ENCODE measurements around the gene DONSON. TPM values are rescaled to one million over a fixed set of nuclear protein-coding genes. Genes with fewer than 3 reads are reported as not detected.

DONSON gene
- total RNA-seq, 2 experiments from 2014 or later, result 35.8 to 41.3 TPM

DNA sequence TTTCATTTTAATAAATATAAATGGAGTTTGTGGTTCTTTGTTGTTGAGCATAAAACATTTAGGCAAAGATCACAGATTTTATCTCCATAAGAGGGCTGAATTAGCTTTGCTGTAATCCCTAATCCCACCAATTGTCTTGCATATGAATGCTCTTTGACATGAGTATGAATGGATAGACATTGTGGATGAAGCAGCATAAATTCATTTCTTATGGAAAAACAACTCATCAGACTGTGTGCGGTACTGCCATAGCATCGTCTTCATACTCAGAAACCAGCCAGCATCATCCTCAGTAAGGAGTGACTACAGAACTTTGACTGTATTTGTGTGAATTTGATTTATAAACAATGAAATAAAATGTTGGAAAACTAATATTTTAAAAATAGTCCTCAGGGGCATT lies 26.1 kb downstream of the DONSON start:
- H3K4me2 ChIP-seq (ENCODE audit: low read length), result no peak overlapping the region
- H3K4me1 ChIP-seq (ENCODE audit: insufficient read depth, low read length, poor library complexity, severe bottlenecking), result no peaks in the 10 kb centered on the region
- no peak overlapping the region for H2AFZ ChIP-seq (ENCODE audit: low read length)
- intact Hi-C loops (cut with micrococcal nuclease; ENCODE audit: unreplicated experiment), result no loop called here
- H4K20me1 ChIP-seq (ENCODE audit: insufficient read depth, low read length), result peaks cover 30% of the 10 kb centered on the region
- no peaks in the 10 kb centered on the region for H3K9me2 ChIP-seq (ENCODE audit: insufficient read depth, low read length)
- DNase-seq (ENCODE audit: low spot score), result no peak
- H3K36me3 ChIP-seq (ENCODE audit: insufficient read depth, low read length), result peaks cover 94% of the 10 kb centered on the region
- BruUV-seq (replicated peaks), result no TSS peak
- ChIA-PET POLR2A (interaction anchor here (1.1 kb wide), 2 partner anchors 15 to 27 kb away, joined by 3 read pairs; no protein-coding TSS in a partner anchor), CTCF (ENCODE audit: unreplicated experiment) (no interaction called here)
- peaks cover 94% of the 10 kb centered on the region for H3K79me2 ChIP-seq (ENCODE audit: insufficient read depth, low read depth, low read length)
- no peak overlapping the region for H3K27ac ChIP-seq (ENCODE audit: low read depth, low read length, poor library complexity, severe bottlenecking)
- H3K4me3 ChIP-seq (ENCODE audit: low read depth, low read length, poor library complexity, severe bottlenecking), result no peak overlapping the region
- TF ChIP-seq, protein P1, sequence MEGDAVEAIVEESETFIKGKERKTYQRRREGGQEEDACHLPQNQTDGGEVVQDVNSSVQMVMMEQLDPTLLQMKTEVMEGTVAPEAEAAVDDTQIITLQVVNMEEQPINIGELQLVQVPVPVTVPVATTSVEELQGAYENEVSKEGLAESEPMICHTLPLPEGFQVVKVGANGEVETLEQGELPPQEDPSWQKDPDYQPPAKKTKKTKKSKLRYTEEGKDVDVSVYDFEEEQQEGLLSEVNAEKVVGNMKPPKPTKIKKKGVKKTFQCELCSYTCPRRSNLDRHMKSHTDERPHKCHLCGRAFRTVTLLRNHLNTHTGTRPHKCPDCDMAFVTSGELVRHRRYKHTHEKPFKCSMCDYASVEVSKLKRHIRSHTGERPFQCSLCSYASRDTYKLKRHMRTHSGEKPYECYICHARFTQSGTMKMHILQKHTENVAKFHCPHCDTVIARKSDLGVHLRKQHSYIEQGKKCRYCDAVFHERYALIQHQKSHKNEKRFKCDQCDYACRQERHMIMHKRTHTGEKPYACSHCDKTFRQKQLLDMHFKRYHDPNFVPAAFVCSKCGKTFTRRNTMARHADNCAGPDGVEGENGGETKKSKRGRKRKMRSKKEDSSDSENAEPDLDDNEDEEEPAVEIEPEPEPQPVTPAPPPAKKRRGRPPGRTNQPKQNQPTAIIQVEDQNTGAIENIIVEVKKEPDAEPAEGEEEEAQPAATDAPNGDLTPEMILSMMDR (conservative IDR thresholded peaks at IDR 0.05; ENCODE audit: low read length), result no peak
- no peak for TF ChIP-seq EZH2phosphoT487 (IDR thresholded peaks at IDR 0.05; ENCODE audit: borderline replicate concordance, low read depth, low read length)
- no peaks in the 10 kb centered on the region for H3K9me3 ChIP-seq (ENCODE audit: low read length)

DNA sequence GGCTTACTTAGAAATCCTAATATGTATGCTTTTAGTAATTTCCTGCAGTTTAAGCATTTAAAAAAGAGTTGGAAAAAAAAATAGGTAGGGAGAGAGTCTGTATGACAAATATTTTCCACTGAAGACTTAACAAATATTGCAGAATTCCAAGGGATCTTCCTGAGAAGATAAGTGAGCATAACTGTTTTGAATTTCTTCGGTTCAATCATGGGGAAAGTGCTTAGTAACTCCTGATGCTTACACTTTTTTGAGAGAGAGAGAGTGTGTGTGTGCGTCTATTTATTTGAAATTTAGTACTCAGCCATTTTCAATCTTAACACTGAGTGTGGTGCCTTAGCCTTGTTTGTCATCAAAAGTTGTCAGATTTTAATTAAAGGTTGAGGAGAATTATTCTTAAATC lies 27.1 kb downstream of the DONSON start:
- Histone ChIP-seq H3K79me2 (ENCODE audit: insufficient read depth, low read depth, low read length) (peaks cover 97% of the 10 kb centered on the region), H3K4me3 (ENCODE audit: low read depth, low read length, poor library complexity, severe bottlenecking) (no peak overlapping the region), H2AFZ (ENCODE audit: low read length) (no peak overlapping the region), H3K4me2 (ENCODE audit: low read length) (no peak overlapping the region), H3K4me1 (ENCODE audit: insufficient read depth, low read length, poor library complexity, severe bottlenecking) (no peaks in the 10 kb centered on the region), H3K36me3 (ENCODE audit: insufficient read depth, low read length) (peaks cover 97% of the 10 kb centered on the region), H3K9me3 (ENCODE audit: low read length) (no peaks in the 10 kb centered on the region), H4K20me1 (ENCODE audit: insufficient read depth, low read length) (peaks cover 28% of the 10 kb centered on the region), H3K27ac (ENCODE audit: low read depth, low read length, poor library complexity, severe bottlenecking) (no peak overlapping the region), H3K9me2 (ENCODE audit: insufficient read depth, low read length) (no peaks in the 10 kb centered on the region)
- CTCF ChIA-PET (ENCODE audit: unreplicated experiment), result no interaction called here
- no peak for DNase-seq (ENCODE audit: low spot score)
- BruUV-seq (replicated peaks), result no TSS peak
- intact Hi-C loops (cut with micrococcal nuclease; ENCODE audit: unreplicated experiment), result no loop called here
- no peak for TF ChIP-seq EZH2phosphoT487 (IDR thresholded peaks at IDR 0.05; ENCODE audit: borderline replicate concordance, low read depth, low read length)
- TF ChIP-seq, protein P1 (conservative IDR thresholded peaks at IDR 0.05; ENCODE audit: low read length), result no peak
- POLR2A ChIA-PET, result no interaction called here

DNA sequence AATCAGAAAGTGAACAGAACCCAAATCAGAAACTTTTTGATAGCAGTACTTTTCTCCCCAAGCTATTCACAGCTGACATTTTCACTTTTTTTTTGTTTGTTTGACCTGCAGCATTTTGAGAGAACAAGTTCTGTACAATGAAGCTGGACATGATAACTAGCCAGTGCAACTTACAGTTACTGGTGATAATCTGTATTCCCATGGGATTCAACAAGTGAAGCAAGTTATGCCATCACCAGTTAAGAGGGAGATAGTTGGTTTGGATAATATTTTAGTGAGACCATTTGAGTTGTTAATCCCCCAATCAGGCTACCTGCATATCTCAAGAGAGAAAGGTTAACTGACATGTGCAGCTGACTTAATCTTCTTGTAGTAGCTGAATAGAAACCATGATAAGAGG lies 27.5 kb downstream of the DONSON start:
- no TSS peak for BruUV-seq (replicated peaks)

More for the DNA sequence above, 27.5 kb downstream of the DONSON start:
- H3K36me3 ChIP-seq (ENCODE audit: insufficient read depth, low read length), result peaks cover 99% of the 10 kb centered on the region
- TF ChIP-seq, protein P1 (conservative IDR thresholded peaks at IDR 0.05; ENCODE audit: low read length), result no peak
- no peak for TF ChIP-seq EZH2phosphoT487 (IDR thresholded peaks at IDR 0.05; ENCODE audit: borderline replicate concordance, low read depth, low read length)
- no peak overlapping the region for H3K4me3 ChIP-seq (ENCODE audit: low read depth, low read length, poor library complexity, severe bottlenecking)
- H3K79me2 ChIP-seq (ENCODE audit: insufficient read depth, low read depth, low read length), result peaks cover 97% of the 10 kb centered on the region
- peaks cover 30% of the 10 kb centered on the region for H4K20me1 ChIP-seq (ENCODE audit: insufficient read depth, low read length)
- CTCF ChIA-PET (ENCODE audit: unreplicated experiment), result no interaction called here
- H3K4me1 ChIP-seq (ENCODE audit: insufficient read depth, low read length, poor library complexity, severe bottlenecking), result no peaks in the 10 kb centered on the region
- intact Hi-C loops (cut with micrococcal nuclease; ENCODE audit: unreplicated experiment), result no loop called here
- no peaks in the 10 kb centered on the region for H3K9me3 ChIP-seq (ENCODE audit: low read length)
- no peaks in the 10 kb centered on the region for H3K9me2 ChIP-seq (ENCODE audit: insufficient read depth, low read length)
- DNase-seq (ENCODE audit: low spot score), result no peak
- no peak overlapping the region for H3K4me2 ChIP-seq (ENCODE audit: low read length)
- no peak overlapping the region for H2AFZ ChIP-seq (ENCODE audit: low read length)
- POLR2A ChIA-PET, result no interaction called here
- H3K27ac ChIP-seq (ENCODE audit: low read depth, low read length, poor library complexity, severe bottlenecking), result no peak overlapping the region

All from OCI-LY7 (cell line).